ENCODE results near the gene OGT. TPM values are rescaled to one million over a fixed set of nuclear protein-coding genes. Genes with fewer than 3 reads are reported as not detected.
A peak's percentile ranks its signal among the peaks of the same experiment; 100 is the strongest.

OGT gene
- total RNA-seq, 2 donors from 2014 or later, result 309 to 356 TPM

GRCh38 chrX:71612256-71612655 is 79.4 kb downstream of the OGT start:
- Mint-ChIP-seq H3K9me3 (no peaks in the 10 kb centered on the region), H3K4me1 (ENCODE audit: low read depth in 2 of 2) (peaks cover 40 to 42% of the 10 kb centered on the region in 2 donors), H3K4me3 (no peak overlapping the region), H3K36me3 (peaks cover 26% of the 10 kb centered on the region), H3K27ac (no peak overlapping the region), H3K27me3 (no peaks in the 10 kb centered on the region)
- DNase-seq (ENCODE audit: low spot score) (no peak), ATAC-seq (no peak)

GRCh38 chrX:71615056-71615455 is 82.2 kb downstream of the OGT start:
- no peak for ATAC-seq
- H3K4me1 Mint-ChIP-seq (ENCODE audit: low read depth in 2 of 2), result peaks cover 47 to 54% of the 10 kb centered on the region in 2 donors
- H3K27me3 Mint-ChIP-seq, result no peaks in the 10 kb centered on the region
- H3K9me3 Mint-ChIP-seq, result no peaks in the 10 kb centered on the region
- DNase-seq (ENCODE audit: low spot score), result no peak
- H3K27ac Mint-ChIP-seq, result peak overlapping the region; percentile 85 to 93
- no peak overlapping the region for H3K4me3 Mint-ChIP-seq
- peaks cover 12% of the 10 kb centered on the region for H3K36me3 Mint-ChIP-seq

- no peaks in the 10 kb centered on the region for H3K9me3 Mint-ChIP-seq
- no peaks in the 10 kb centered on the region for H3K27me3 Mint-ChIP-seq
- peak overlapping the region; percentile 81 for H3K4me3 Mint-ChIP-seq
- peaks cover 9% of the 10 kb centered on the region for H3K36me3 Mint-ChIP-seq
- H3K27ac Mint-ChIP-seq, result peak overlapping the region; percentile 85 to 93
- ATAC-seq (peak; percentile 75 to 82), DNase-seq (ENCODE audit: low spot score) (peak; percentile 63)
- H3K4me1 Mint-ChIP-seq (ENCODE audit: low read depth in 2 of 2), result peaks cover 51 to 61% of the 10 kb centered on the region in 2 donors
Measured at GRCh38 chrX:71615954-71616353, 83.0 kb downstream of the OGT start.

- peak; percentile 62 for DNase-seq (ENCODE audit: low spot score)
- Mint-ChIP-seq H3K9me3 (no peaks in the 10 kb centered on the region), H3K36me3 (peaks cover 6% of the 10 kb centered on the region), H3K27ac (peak overlapping the region; percentile 74 to 85), H3K4me1 (ENCODE audit: low read depth in 2 of 2) (peaks cover 54 to 63% of the 10 kb centered on the region in 2 donors), H3K27me3 (no peaks in the 10 kb centered on the region), H3K4me3 (peak overlapping the region; percentile 81)
- peak in 1 of 2 donors; percentile 39 for ATAC-seq
Measured at GRCh38 chrX:71616672-71617529, 84.0 kb downstream of the OGT start.

- Mint-ChIP-seq H3K4me3 (peak overlapping the region; percentile 81), H3K27ac (peak overlapping the region; percentile 73 to 74), H3K36me3 (peaks cover 6% of the 10 kb centered on the region), H3K27me3 (no peaks in the 10 kb centered on the region), H3K9me3 (no peaks in the 10 kb centered on the region), H3K4me1 (ENCODE audit: low read depth in 2 of 2) (peaks cover 56 to 71% of the 10 kb centered on the region in 2 donors)
- no peak for DNase-seq (ENCODE audit: low spot score)
- ATAC-seq, result no peak
Measured at GRCh38 chrX:71617742-71618141, 84.8 kb downstream of the OGT start.

DNA sequence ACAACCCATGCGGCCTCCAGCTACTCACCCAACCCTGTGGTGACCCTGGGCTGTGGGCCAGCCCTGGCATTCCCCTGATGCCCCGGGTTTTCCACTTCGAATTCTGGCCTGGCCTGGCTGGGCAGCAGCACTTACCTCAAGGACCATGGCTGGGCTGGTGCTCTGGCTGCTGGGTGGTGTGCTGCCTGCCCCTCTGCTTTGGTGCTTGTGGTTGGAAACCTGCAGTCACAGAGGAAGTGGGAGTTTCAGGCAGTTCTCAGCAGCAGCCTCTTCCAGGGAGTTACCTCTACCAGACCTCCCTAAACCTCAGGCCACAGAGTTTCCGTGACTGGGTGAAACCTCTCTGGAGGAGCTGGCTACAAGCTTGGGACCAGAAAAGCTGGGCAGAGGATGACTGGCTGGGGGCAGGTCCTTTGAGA is 85.4 kb downstream of the OGT start, which contains the start of gene CXCR3:
Gene CXCR3 (minus strand): TSS at position 209 of the 419 bp plus-strand sequence. CDS start 62 bp downstream, at position 147.
- H3K27me3 Mint-ChIP-seq, result no peaks in the 10 kb centered on the region
- peak within 1 kb of the TSS; percentile 73 to 74 for H3K27ac Mint-ChIP-seq
- H3K4me1 Mint-ChIP-seq (ENCODE audit: low read depth in 2 of 2), result peaks cover 59 to 77% of the 10 kb centered on the region in 2 donors
- H3K4me3 Mint-ChIP-seq, result peak within 1 kb of the TSS; percentile 81
- H3K9me3 Mint-ChIP-seq, result no peaks in the 10 kb centered on the region
- peak; percentile 62 to 69 for ATAC-seq
- DNase-seq (ENCODE audit: low spot score), result peak; percentile 77
- H3K36me3 Mint-ChIP-seq, result peaks cover 6% of the 10 kb centered on the region

- H3K9me3 Mint-ChIP-seq, result no peaks in the 10 kb centered on the region
- H3K36me3 Mint-ChIP-seq, result peaks cover 6% of the 10 kb centered on the region
- DNase-seq (ENCODE audit: low spot score) (no peak), ATAC-seq (no peak)
- peak overlapping the region; percentile 81 for H3K4me3 Mint-ChIP-seq
- H3K4me1 Mint-ChIP-seq (ENCODE audit: low read depth in 2 of 2), result peaks cover 59 to 82% of the 10 kb centered on the region in 2 donors
- peak overlapping the region; percentile 73 to 74 for H3K27ac Mint-ChIP-seq
- H3K27me3 Mint-ChIP-seq, result no peaks in the 10 kb centered on the region
Measured at GRCh38 chrX:71618787-71619186, 85.9 kb downstream of the OGT start.

- H3K9me3 Mint-ChIP-seq, result no peaks in the 10 kb centered on the region
- DNase-seq (ENCODE audit: low spot score) (peak; percentile 64), ATAC-seq (peak in 1 of 2 donors; percentile 26)
- H3K4me3 Mint-ChIP-seq, result peak overlapping the region; percentile 81
- no peaks in the 10 kb centered on the region for H3K27me3 Mint-ChIP-seq
- peak overlapping the region; percentile 73 to 74 for H3K27ac Mint-ChIP-seq
- peaks cover 6% of the 10 kb centered on the region for H3K36me3 Mint-ChIP-seq
- H3K4me1 Mint-ChIP-seq (ENCODE audit: low read depth in 2 of 2), result peaks cover 59 to 85% of the 10 kb centered on the region in 2 donors
Measured at GRCh38 chrX:71619193-71619592, 86.3 kb downstream of the OGT start.

DNA sequence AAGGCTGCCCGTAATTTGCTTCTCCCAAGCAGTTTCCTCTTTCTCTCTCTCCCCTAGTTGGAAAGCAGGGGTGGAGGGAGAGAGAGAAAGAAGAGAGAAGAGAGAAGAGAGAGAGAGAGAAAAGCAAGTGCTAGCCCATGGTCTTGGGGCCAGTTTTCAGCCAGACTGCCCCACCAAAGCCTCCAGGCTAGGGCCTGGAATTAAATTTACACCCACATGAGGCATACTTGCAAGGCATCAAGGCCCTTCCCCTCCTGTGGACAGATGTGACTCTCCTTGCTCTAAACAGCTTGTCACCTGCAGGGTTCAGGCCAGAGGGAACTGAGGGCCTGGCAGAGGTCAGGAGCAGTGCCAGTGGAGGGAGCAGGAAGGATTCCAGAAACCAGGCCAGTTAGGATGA is 87.1 kb downstream of the OGT start:
- ATAC-seq (no peak), DNase-seq (ENCODE audit: low spot score) (no peak)
- Mint-ChIP-seq H3K27me3 (no peaks in the 10 kb centered on the region), H3K4me3 (no peak overlapping the region), H3K27ac (peak overlapping the region in 1 of 2 donors; percentile 74), H3K9me3 (no peaks in the 10 kb centered on the region), H3K36me3 (peaks cover 4% of the 10 kb centered on the region), H3K4me1 (ENCODE audit: low read depth in 2 of 2) (peaks cover 54 to 82% of the 10 kb centered on the region in 2 donors)

DNA sequence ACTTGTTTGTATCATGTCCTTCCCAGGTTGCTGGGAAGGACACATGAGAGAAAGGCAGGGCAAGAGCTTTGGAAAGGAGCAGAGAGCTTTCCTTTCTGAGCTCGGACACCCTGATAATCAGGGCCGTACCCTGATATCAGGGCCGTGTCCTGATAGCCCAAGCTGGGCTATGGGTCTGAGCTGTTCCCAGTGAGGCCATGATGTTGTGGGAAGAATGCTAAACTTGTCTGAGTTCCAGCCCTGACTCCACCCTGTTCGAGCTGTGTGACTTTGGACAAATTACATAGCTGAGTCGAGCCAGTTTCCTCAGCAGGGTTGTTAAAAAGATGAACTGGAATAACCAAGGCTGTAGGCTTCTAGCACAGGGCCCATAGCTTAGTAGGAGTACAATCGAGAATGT is 88.7 kb downstream of the OGT start:
- Mint-ChIP-seq H3K4me3 (no peak overlapping the region), H3K9me3 (no peaks in the 10 kb centered on the region), H3K27me3 (no peaks in the 10 kb centered on the region), H3K4me1 (ENCODE audit: low read depth in 2 of 2) (peaks cover 38 to 72% of the 10 kb centered on the region in 2 donors), H3K36me3 (no peaks in the 10 kb centered on the region), H3K27ac (peak overlapping the region in 1 of 2 donors; percentile 54)
- ATAC-seq (no peak), DNase-seq (ENCODE audit: low spot score) (no peak)

DNA sequence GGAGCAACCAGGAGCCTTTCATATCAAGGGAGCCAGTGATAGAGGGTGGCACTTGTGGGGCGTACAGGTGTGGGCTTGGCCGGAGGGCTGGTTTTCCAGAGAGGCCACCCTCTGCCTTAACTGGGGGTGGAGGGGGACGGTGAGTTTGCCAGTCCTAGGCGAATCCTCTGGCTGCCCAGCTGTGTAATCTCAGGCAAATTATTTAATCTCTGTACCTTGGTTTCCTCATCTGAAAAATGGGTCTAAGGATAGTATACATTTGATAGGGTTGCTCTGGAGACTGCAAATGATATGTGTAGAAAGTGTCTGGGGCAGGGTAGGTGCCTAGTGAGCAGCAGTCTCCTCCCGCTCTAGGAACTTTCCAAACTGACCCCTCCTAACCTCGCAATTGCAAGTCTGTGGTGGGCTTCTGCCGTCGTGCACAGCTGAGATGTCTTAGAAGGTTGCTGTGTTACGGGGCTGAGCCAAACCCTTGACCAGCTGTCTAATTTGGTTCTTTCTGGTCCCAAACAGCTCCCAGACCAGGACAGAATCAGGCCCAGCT is 89.2 kb downstream of the OGT start:
- Mint-ChIP-seq H3K27ac (peak overlapping the region; percentile 82 to 90), H3K27me3 (no peaks in the 10 kb centered on the region), H3K9me3 (no peaks in the 10 kb centered on the region), H3K4me3 (peak overlapping the region; percentile 71), H3K4me1 (ENCODE audit: low read depth in 2 of 2) (peaks cover 34 to 67% of the 10 kb centered on the region in 2 donors), H3K36me3 (no peaks in the 10 kb centered on the region)
- DNase-seq (ENCODE audit: low spot score), result no peak
- peak in 1 of 2 donors; percentile 1 for ATAC-seq

- peak overlapping the region; percentile 71 for H3K4me3 Mint-ChIP-seq
- peak; percentile 84 for DNase-seq (ENCODE audit: low spot score)
- no peaks in the 10 kb centered on the region for H3K27me3 Mint-ChIP-seq
- H3K36me3 Mint-ChIP-seq, result no peaks in the 10 kb centered on the region
- peak; percentile 78 to 80 for ATAC-seq
- no peaks in the 10 kb centered on the region for H3K9me3 Mint-ChIP-seq
- H3K4me1 Mint-ChIP-seq (ENCODE audit: low read depth in 2 of 2), result peaks cover 29 to 60% of the 10 kb centered on the region in 2 donors
- H3K27ac Mint-ChIP-seq, result peak overlapping the region; percentile 82 to 90
Measured at GRCh38 chrX:71622576-71623450, 89.9 kb downstream of the OGT start.

- no peaks in the 10 kb centered on the region for H3K27me3 Mint-ChIP-seq
- no peaks in the 10 kb centered on the region for H3K36me3 Mint-ChIP-seq
- no peak for DNase-seq (ENCODE audit: low spot score)
- no peaks in the 10 kb centered on the region for H3K9me3 Mint-ChIP-seq
- peak overlapping the region; percentile 82 to 90 for H3K27ac Mint-ChIP-seq
- ATAC-seq, result peak; percentile 32 to 46
- peak overlapping the region; percentile 71 for H3K4me3 Mint-ChIP-seq
- H3K4me1 Mint-ChIP-seq (ENCODE audit: low read depth in 2 of 2), result peaks cover 22 to 51% of the 10 kb centered on the region in 2 donors
Measured at GRCh38 chrX:71623714-71624113, 90.8 kb downstream of the OGT start.
